ENCODE data around the gene CPA1. TPM values are rescaled to one million over a fixed set of nuclear protein-coding genes. Genes with fewer than 3 reads are reported as not detected.

Gene CPA1
- polyA plus RNA-seq, 1 donor (not counting 4 experiments of a cell fraction or from before 2014, with no cell fraction given): not detected

- no peaks in the 10 kb centered on the region for H3K79me2 ChIP-seq (ENCODE audit: control insufficient read depth, insufficient read depth, low read length)
- H2AFZ ChIP-seq (ENCODE audit: control insufficient read depth, low read length): no peak overlapping the region
- DNase-seq (ENCODE audit: low read depth, low spot score) (no peak), FAIRE-seq (no peak)
- peaks cover 9% of the 10 kb centered on the region for H3K9me3 ChIP-seq (ENCODE audit: control insufficient read depth, low read depth, low read length)
- H4K20me1 ChIP-seq (ENCODE audit: control insufficient read depth, extremely low read depth, insufficient read depth, low read length): no peaks in the 10 kb centered on the region
- no peaks in the 10 kb centered on the region for H3K9me1 ChIP-seq (ENCODE audit: control insufficient read depth, extremely low read depth, insufficient read depth, low read length)
- H3K4me3 ChIP-seq (ENCODE audit: control insufficient read depth in 2 of 3, extremely low read depth in 1 of 3, insufficient read depth in 2 of 3, low read depth in 1 of 3, low read length in 3 of 3): no peak overlapping the region
- no peaks in the 10 kb centered on the region for H3K27me3 ChIP-seq (ENCODE audit: control insufficient read depth, extremely low read depth, insufficient read depth, low read length)
- H3K4me2 ChIP-seq (ENCODE audit: control insufficient read depth, extremely low read depth, insufficient read depth, low read depth, low read length): no peak overlapping the region
- H3K36me3 ChIP-seq (ENCODE audit: control insufficient read depth in 2 of 2, extremely low read depth in 1 of 2, insufficient read depth in 2 of 2, low read length in 2 of 2): no peaks in the 10 kb centered on the region
- peaks cover 36% of the 10 kb centered on the region for H3K4me1 ChIP-seq (ENCODE audit: control insufficient read depth, extremely low read depth, insufficient read depth, low read length)
- TF ChIP-seq CTCF (optimal IDR thresholded peaks at IDR 0.05 in 1 of 3, IDR thresholded peaks at IDR 0.05 in 1 of 3, conservative IDR thresholded peaks at IDR 0.05 in 1 of 3; ENCODE audit: extremely low read depth in 1 of 3, insufficient read depth in 2 of 3, low read length in 3 of 3): no peak
- no peak for TF ChIP-seq EZH2 (IDR thresholded peaks at IDR 0.05; ENCODE audit: low read length)
- dilution Hi-C loops (cut with MboI; ENCODE audit: extremely low pct_ligation_motif_present, low sequenced_read_pairs): no loop called here
- H3K9ac ChIP-seq (ENCODE audit: control insufficient read depth, extremely low read depth, insufficient read depth, low read length): no peak overlapping the region
- H3K27ac ChIP-seq (ENCODE audit: control insufficient read depth, insufficient read depth, low read length): no peak overlapping the region
These were observed 18.0 kb upstream of the CPA1 start for GRCh38 chr7:130362251-130362816.

GRCh38 chr7:130363026-130363847, 17.1 kb upstream of the CPA1 start:
- TF ChIP-seq CTCF (optimal IDR thresholded peaks at IDR 0.05 in 1 of 3, IDR thresholded peaks at IDR 0.05 in 1 of 3, conservative IDR thresholded peaks at IDR 0.05 in 1 of 3; ENCODE audit: extremely low read depth in 1 of 3, insufficient read depth in 2 of 3, low read length in 3 of 3) (peak in 1 of 3 experiments; percentile 46), EZH2 (IDR thresholded peaks at IDR 0.05; ENCODE audit: low read length) (no peak)
- Histone ChIP-seq H3K4me1 (ENCODE audit: control insufficient read depth, extremely low read depth, insufficient read depth, low read length) (peaks cover 31% of the 10 kb centered on the region), H3K79me2 (ENCODE audit: control insufficient read depth, insufficient read depth, low read length) (no peaks in the 10 kb centered on the region), H3K9ac (ENCODE audit: control insufficient read depth, extremely low read depth, insufficient read depth, low read length) (peak overlapping the region; percentile 51), H3K27ac (ENCODE audit: control insufficient read depth, insufficient read depth, low read length) (peak overlapping the region; percentile 81), H3K4me2 (ENCODE audit: control insufficient read depth, extremely low read depth, insufficient read depth, low read depth, low read length) (peak overlapping the region; percentile 61), H3K27me3 (ENCODE audit: control insufficient read depth, extremely low read depth, insufficient read depth, low read length) (no peaks in the 10 kb centered on the region), H3K9me1 (ENCODE audit: control insufficient read depth, extremely low read depth, insufficient read depth, low read length) (no peaks in the 10 kb centered on the region), H4K20me1 (ENCODE audit: control insufficient read depth, extremely low read depth, insufficient read depth, low read length) (no peaks in the 10 kb centered on the region), H3K9me3 (ENCODE audit: control insufficient read depth, low read depth, low read length) (peaks cover 9% of the 10 kb centered on the region), H3K4me3 (ENCODE audit: control insufficient read depth in 2 of 3, extremely low read depth in 1 of 3, insufficient read depth in 2 of 3, low read depth in 1 of 3, low read length in 3 of 3) (no peak overlapping the region), H3K36me3 (ENCODE audit: control insufficient read depth in 2 of 2, extremely low read depth in 1 of 2, insufficient read depth in 2 of 2, low read length in 2 of 2) (no peaks in the 10 kb centered on the region), H2AFZ (ENCODE audit: control insufficient read depth, low read length) (peak overlapping the region; percentile 35)
- FAIRE-seq (peak; percentile 93), DNase-seq (ENCODE audit: low read depth, low spot score) (peak; percentile 99)
- dilution Hi-C loops (cut with MboI; ENCODE audit: extremely low pct_ligation_motif_present, low sequenced_read_pairs): no loop called here
